Effector CD8-positive, alpha-beta T cell (primary cell): Measurements from ENCODE around the gene LY6G6D.
A peak's percentile ranks its signal among the peaks of the same experiment; 100 is the strongest.

Source experiments
- DNase-seq: peaks from one replicate; lab custom pipeline; 2025; lab: John Stamatoyannopoulos, UW
- total RNA-seq, 4 experiments: gene quantifications; one replicate each; lab custom pipeline; 2026; lab: John Stamatoyannopoulos, UW

Gene LY6G6D
- 0 reads per million in 4 experiments for total RNA-seq

- DNase-seq: no peak
Measured at GRCh38 chr6:31715022-31715958, at the start of gene LY6G6D. TSS of gene LY6G6D (plus strand) at chr6:31715348. CDS start at chr6:31715356, 8 bp downstream.

- peak; percentile 96 for DNase-seq
Measured at GRCh38 chr6:31665501-31666336, 49.4 kb upstream of the LY6G6D start, which contains the start of gene CSNK2B. TSS of gene CSNK2B (plus strand) at chr6:31666080. CDS start at chr6:31666832, 752 bp downstream.

- DNase-seq: no peak
Measured at GRCh38 chr6:31666337-31666965, 48.7 kb upstream of the LY6G6D start.

GRCh38 chr6:31669676-31670075 is 45.5 kb upstream of the LY6G6D start, which contains the start of gene LY6G5B:
TSS of gene LY6G5B (plus strand) at chr6:31669976. CDS start at chr6:31670951, 975 bp downstream.
- DNase-seq: no peak

- no peak for DNase-seq
Measured at GRCh38 chr6:31676322-31676903, 38.7 kb upstream of the LY6G6D start.

- no peak for DNase-seq
Measured at GRCh38 chr6:31676904-31677303, 38.2 kb upstream of the LY6G6D start.

- no peak for DNase-seq
Measured at GRCh38 chr6:31677955-31678354, 37.2 kb upstream of the LY6G6D start.

GRCh38 chr6:31680226-31681134 is 34.7 kb upstream of the LY6G6D start, which contains the start of gene LY6G5C:
TSS of gene LY6G5C (minus strand) at chr6:31681067. CDS start at chr6:31680373, 694 bp downstream.
- DNase-seq: peak; percentile 23

- peak; percentile 14 for DNase-seq
Measured at GRCh38 chr6:31681135-31681671, 33.9 kb upstream of the LY6G6D start.

GRCh38 chr6:31683591-31683990 is 31.6 kb upstream of the LY6G6D start:
- no peak for DNase-seq

- DNase-seq: no peak
Measured at GRCh38 chr6:31686483-31686882, 28.7 kb upstream of the LY6G6D start.

GRCh38 chr6:31687321-31687720 is 27.8 kb upstream of the LY6G6D start:
- no peak for DNase-seq

- DNase-seq: no peak
Measured at GRCh38 chr6:31687860-31688693, 27.1 kb upstream of the LY6G6D start.

- no peak for DNase-seq
Measured at GRCh38 chr6:31689249-31690110, 25.7 kb upstream of the LY6G6D start.

- DNase-seq: no peak
Measured at GRCh38 chr6:31690231-31691077, 24.7 kb upstream of the LY6G6D start.

GRCh38 chr6:31691078-31691463 is 24.1 kb upstream of the LY6G6D start:
- no peak for DNase-seq

- no peak for DNase-seq
Measured at GRCh38 chr6:31691564-31692108, 23.5 kb upstream of the LY6G6D start.
